CD1c-positive myeloid dendritic cell (primary cell): ENCODE results near the gene WDR81.
"Not testable (repeated sequence)": the region's sequence is repeated elsewhere in the genome, so short reads cannot be mapped to it uniquely, and the experiment has no call there.

Experiments used
- DNase-seq: peaks from one replicate; pipeline ENCODE4 v3.0.0-alpha.2; 2016; ENCODE audit errors: extremely low spot score

The WDR81 gene

DNA sequence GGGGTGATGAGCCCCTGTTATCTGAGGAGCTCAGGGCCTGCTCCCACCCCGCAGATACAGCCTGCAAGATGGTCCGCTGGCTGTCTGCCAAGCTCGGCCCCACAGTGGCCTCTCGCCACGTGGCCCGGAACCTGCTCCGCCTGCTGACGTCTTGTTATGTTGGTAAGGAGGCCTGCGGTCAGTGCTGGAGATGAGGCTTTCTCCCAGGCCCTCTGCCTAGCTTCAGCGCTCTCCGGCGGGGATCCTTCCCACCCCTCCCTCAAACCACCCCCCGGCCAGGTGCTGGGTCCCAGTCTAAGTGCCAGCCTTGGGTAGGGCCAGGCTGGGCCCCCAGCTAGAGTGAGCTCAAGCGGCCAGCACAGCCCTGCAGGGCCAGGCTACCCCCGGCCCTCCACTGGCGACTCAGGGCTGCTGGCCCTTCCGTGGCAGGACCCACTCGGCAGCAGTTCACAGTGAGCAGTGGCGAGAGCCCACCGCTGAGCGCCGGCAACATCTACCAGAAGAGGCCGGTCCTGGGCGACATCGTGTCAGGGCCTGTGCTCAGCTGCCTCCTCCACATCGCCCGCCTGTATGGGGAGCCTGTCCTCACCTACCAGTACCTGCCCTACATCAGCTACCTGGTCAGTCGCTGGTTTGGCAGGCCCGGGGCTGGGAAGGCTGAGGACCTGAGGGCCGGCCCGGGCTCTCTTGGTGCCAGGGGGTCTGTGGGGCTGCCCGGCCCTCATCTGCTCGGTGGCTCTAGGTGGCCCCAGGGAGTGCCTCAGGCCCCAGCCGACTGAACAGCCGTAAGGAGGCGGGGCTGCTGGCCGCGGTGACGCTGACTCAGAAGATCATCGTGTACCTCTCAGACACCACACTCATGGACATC lies 6.1 kb downstream of the WDR81 start:
- DNase-seq: no peak

DNA sequence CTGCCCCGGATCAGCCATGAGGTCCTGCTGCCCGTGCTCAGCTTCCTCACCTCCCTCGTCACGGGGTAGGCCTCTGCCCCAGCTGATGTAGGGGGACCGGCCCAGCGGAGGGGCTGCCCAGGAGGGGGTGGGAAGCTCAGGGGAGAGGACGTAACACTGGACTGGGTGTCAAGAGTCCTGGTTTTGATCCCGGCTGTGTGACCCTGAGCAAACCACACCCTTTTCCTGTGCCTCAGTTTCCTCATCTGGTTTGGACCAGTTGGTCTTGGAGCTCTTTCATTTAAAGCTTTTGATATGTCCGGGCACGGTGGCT lies 6.6 kb downstream of the WDR81 start:
- DNase-seq: no peak

DNA sequence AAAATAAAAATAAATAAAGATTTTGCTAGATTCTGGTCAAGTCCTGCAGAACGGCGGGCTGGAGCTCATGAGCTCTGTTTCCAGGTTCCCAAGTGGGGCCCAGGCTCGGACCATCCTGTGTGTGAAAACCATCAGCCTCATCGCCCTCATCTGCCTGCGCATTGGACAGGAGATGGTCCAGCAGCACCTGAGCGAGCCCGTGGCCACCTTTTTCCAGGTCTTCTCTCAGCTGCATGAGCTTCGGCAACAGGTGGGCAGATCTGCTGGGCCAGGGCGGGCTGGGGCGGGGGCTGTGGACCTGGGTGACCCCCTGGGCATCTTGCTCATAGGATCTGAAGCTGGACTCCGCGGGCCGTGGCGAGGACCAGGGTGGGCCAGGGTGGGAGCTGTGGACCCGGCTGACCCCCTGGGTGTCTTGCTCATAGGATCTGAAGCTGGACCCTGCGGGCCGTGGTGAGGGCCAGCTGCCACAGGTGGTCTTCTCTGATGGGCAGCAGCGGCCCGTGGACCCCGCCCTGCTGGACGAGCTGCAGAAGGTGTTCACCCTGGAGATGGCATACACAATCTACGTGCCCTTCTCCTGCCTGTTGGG lies 7.8 kb downstream of the WDR81 start:
- no peak for DNase-seq

GRCh38 chr17:1732833-1733321 lies 8.4 kb downstream of the WDR81 start:
- no peak for DNase-seq

GRCh38 chr17:1733759-1734158 lies 9.3 kb downstream of the WDR81 start:
- DNase-seq: no peak

- no peak for DNase-seq
Measured at GRCh38 chr17:1735418-1735817, 10.9 kb downstream of the WDR81 start.

DNA sequence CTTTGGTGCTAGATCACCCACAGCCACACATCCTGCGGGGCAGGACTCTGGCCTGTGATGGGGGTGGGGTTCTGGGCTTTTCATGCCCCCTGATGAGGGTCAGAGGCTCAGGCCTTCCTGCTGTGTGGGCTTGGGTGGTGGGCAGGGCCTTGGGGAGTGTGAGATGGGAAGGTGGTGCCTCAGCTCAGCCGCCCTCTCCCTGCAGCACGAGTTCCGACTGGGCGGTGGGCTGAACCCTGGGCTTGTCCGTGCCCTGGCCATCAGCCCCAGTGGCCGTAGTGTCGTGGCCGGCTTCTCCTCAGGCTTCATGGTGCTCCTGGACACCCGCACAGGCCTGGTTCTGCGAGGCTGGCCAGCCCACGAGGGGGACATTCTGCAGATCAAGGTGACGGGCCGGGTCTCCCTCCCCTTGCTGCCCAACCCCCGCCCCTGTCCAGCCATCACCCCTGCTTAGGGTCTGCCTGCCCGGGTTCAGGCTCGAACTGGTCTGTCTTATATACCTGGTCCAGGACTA lies 11.4 kb downstream of the WDR81 start:
- DNase-seq: no peak

GRCh38 chr17:1736348-1737281 lies 12.1 kb downstream of the WDR81 start:
- peak; percentile 96 for DNase-seq

GRCh38 chr17:1737531-1738291 lies 13.2 kb downstream of the WDR81 start:
- peak; percentile 62 for DNase-seq

DNA sequence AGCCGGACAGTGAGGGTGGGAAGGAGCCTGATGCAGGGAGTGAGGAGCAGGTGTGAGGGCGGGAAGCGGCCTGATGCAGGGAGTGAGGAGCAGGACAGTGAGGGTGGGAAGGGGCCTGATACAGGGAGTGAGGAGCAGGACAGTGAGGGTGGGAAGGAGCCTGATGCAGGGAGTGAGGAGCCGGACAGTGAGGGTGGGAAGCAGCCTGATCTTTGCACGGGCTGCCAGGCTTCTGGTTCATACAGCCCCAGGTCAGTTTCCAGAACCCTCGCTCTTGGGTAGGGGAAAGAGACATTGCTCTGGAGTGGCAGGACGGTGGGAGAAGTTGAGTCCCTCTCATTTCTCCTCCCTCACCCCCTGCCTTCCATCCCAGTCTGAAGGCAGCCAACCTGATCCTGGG lies 17.4 kb downstream of the WDR81 start:
- not testable (repeated sequence) for DNase-seq

DNA sequence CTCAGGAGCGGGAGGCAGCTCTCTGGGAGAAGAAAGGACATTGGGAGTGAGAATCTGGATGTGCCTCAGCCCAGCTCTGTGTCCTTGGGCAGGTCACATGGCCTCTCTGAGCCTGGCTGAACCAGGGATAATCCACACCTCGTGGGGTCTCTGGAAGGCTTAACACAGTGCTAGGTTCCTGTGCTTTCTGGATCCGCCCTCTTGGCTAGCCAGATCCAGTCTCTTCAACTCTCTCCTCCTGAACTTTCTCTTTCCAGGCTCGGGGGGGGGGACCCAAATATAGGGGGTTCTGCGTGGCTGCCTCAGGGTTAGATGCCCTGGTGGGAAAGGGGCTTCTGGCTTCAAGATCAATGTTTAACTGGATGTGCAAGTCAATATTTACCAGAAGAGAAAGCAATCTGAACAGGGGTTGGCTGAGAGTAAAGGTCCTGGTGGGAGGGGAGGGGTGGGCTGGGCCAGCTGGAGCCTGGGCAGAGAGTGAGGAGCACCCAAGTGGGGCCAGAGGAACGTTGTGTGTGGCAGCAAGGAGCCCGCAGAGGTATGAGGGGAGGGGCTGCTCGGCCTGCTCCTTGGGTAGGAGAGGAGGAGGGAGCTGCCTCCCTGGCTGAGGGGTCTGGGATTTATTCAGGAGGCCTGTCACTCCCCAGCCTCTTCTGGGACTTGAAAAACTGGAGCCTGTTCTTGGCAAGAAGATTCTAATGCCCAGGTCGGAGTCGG lies 18.0 kb downstream of the WDR81 start, which contains the start of gene SERPINF2:
Gene SERPINF2 (plus strand): TSS at position 501 of the 717 bp plus-strand sequence. CDS start 2,125 bp downstream, outside the sequence.
- DNase-seq: no peak

GRCh38 chr17:1743088-1743439 lies 18.6 kb downstream of the WDR81 start:
- no peak for DNase-seq

GRCh38 chr17:1744551-1745512 lies 20.3 kb downstream of the WDR81 start:
- DNase-seq: no peak

DNA sequence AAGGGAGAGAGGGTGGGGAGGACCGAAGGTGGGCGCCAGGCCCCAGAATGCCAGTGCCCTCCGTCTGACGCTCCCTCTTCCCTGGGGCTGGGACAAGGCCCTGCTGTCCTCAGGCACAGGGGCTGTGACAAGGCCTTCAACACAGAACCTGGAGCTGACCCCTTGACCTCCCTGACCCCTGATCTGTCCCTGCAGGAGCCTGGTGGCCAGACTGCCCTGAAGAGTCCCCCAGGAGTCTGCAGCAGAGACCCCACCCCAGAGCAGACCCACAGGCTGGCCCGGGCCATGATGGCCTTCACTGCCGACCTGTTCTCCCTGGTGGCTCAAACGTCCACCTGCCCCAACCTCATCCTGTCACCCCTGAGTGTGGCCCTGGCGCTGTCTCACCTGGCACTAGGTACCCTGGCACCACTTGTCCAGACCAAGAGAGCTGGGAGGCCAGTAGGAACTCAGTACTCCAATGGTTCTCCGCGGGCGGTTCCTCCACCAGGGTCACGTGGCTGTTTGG lies 21.1 kb downstream of the WDR81 start:
- DNase-seq: no peak

- no peak for DNase-seq
Measured at GRCh38 chr17:1746975-1747543, 22.6 kb downstream of the WDR81 start.

- peak; percentile 75 for DNase-seq
Measured at GRCh38 chr17:1750628-1751027, 26.1 kb downstream of the WDR81 start.

GRCh38 chr17:1752425-1753262 lies 28.1 kb downstream of the WDR81 start:
- peak; percentile 70 for DNase-seq
